Panc1 (cell line): ENCODE results near the gene ZCCHC14.

Experiments
- POLR2AphosphoS5 ChIP-seq: IDR thresholded peaks from 2 replicates; pipeline ENCODE4 v1.6.1; 2012; ENCODE audit warnings: mild to moderate bottlenecking, low read depth, low read length, moderate library complexity
- REST ChIP-seq, 2 experiments: IDR thresholded peaks; 2 replicates each; pipeline ENCODE4 v1.6.1; 2011 to 2012; ENCODE audit warnings: low read depth in 2 of 2, control low read depth in 1 of 2, low read length in 1 of 2, mild to moderate bottlenecking in 1 of 2, moderate library complexity in 1 of 2; ENCODE audit not compliant: insufficient read depth in 1 of 2
- SIN3A ChIP-seq: IDR thresholded peaks from 2 replicates; pipeline ENCODE4 v1.6.1; 2012; ENCODE audit warnings: low read depth, mild to moderate bottlenecking, low read length, moderate library complexity, borderline replicate concordance; ENCODE audit not compliant: insufficient read depth
- TF ChIP-seq, protein P1 (sequence below): fragments of 450-650 bp; IDR thresholded peaks from 2 replicates; pipeline ENCODE4 v1.5.1; 2017; ENCODE audit warnings: mild to moderate bottlenecking

- TF ChIP-seq, protein P1, sequence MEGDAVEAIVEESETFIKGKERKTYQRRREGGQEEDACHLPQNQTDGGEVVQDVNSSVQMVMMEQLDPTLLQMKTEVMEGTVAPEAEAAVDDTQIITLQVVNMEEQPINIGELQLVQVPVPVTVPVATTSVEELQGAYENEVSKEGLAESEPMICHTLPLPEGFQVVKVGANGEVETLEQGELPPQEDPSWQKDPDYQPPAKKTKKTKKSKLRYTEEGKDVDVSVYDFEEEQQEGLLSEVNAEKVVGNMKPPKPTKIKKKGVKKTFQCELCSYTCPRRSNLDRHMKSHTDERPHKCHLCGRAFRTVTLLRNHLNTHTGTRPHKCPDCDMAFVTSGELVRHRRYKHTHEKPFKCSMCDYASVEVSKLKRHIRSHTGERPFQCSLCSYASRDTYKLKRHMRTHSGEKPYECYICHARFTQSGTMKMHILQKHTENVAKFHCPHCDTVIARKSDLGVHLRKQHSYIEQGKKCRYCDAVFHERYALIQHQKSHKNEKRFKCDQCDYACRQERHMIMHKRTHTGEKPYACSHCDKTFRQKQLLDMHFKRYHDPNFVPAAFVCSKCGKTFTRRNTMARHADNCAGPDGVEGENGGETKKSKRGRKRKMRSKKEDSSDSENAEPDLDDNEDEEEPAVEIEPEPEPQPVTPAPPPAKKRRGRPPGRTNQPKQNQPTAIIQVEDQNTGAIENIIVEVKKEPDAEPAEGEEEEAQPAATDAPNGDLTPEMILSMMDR = no peak
- TF ChIP-seq SIN3A (no peak), POLR2AphosphoS5 (no peak), REST (IDR thresholded peaks at IDR 0.05; ENCODE audit: insufficient read depth in 1 of 2, low read depth in 2 of 2, low read length in 1 of 2) (no peak)
These were observed 125.3 kb downstream of the ZCCHC14 start for GRCh38 chr16:87367529-87367928.
